Nephron progenitor cell (in vitro differentiated cells): ENCODE results near the gene ZBTB7B.
A peak's percentile ranks its signal among the peaks of the same experiment; 100 is the strongest.

ENCODE experiments used
- DNase-seq: peaks from one replicate; pipeline ENCODE4 v3.0.0; 2021
- H3K27ac Mint-ChIP-seq: 2 replicates; pipeline ENCODE4 v1.8.0; 2021; ENCODE audit warnings: mild to moderate bottlenecking, moderate library complexity, mixed read lengths
- H3K27me3 Mint-ChIP-seq: 2 replicates; pipeline ENCODE4 v1.8.0; 2021; ENCODE audit warnings: mild to moderate bottlenecking, low read depth, mixed read lengths; ENCODE audit not compliant: poor library complexity
- H3K36me3 Mint-ChIP-seq: 2 replicates; pipeline ENCODE4 v1.8.0; 2021; ENCODE audit warnings: low read depth, mixed read lengths
- H3K4me1 Mint-ChIP-seq: 2 replicates; pipeline ENCODE4 v1.8.0; 2021; ENCODE audit warnings: mixed read lengths
- H3K4me3 Mint-ChIP-seq: 2 replicates; pipeline ENCODE4 v1.8.0; 2021; ENCODE audit warnings: mild to moderate bottlenecking, moderate library complexity, mixed read lengths
- H3K9me3 Mint-ChIP-seq: 2 replicates; pipeline ENCODE4 v1.8.0; 2021; ENCODE audit warnings: mild to moderate bottlenecking, moderate library complexity, mixed read lengths
- TF ChIP-seq, protein P1 (sequence below): fragments of 200-600 bp; sonication (generic); IDR thresholded peaks from 2 replicates; pipeline ENCODE4 v1.5.0; 2021; ENCODE audit warnings: antibody characterized with exemption

ZBTB7B gene

DNA sequence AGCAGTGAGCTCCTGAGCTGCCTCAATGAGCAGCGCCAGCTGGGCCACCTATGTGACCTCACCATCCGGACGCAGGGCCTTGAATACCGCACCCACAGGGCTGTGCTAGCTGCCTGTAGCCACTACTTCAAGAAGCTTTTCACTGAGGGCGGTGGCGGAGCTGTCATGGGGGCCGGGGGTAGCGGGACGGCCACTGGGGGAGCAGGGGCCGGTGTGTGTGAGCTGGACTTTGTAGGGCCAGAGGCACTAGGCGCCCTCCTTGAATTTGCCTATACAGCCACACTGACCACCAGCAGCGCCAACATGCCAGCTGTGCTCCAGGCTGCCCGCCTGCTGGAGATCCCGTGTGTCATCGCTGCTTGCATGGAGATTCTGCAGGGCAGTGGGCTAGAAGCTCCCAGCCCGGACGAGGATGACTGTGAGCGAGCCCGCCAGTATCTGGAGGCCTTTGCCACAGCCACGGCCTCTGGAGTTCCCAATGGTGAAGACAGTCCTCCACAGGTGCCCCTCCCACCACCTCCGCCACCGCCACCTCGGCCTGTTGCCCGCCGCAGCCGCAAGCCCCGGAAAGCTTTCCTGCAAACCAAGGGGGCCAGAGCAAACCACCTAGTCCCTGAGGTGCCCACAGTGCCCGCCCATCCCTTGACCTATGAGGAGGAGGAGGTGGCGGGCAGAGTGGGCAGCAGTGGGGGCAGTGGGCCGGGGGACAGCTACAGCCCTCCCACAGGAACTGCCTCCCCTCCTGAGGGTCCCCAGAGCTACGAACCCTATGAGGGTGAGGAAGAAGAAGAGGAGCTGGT lies 12.3 kb downstream of the ZBTB7B start:
- no peak for DNase-seq
- H3K27ac Mint-ChIP-seq, result no peak overlapping the region
- no peaks in the 10 kb centered on the region for H3K36me3 Mint-ChIP-seq
- H3K9me3 Mint-ChIP-seq, result no peaks in the 10 kb centered on the region
- TF ChIP-seq, protein P1, sequence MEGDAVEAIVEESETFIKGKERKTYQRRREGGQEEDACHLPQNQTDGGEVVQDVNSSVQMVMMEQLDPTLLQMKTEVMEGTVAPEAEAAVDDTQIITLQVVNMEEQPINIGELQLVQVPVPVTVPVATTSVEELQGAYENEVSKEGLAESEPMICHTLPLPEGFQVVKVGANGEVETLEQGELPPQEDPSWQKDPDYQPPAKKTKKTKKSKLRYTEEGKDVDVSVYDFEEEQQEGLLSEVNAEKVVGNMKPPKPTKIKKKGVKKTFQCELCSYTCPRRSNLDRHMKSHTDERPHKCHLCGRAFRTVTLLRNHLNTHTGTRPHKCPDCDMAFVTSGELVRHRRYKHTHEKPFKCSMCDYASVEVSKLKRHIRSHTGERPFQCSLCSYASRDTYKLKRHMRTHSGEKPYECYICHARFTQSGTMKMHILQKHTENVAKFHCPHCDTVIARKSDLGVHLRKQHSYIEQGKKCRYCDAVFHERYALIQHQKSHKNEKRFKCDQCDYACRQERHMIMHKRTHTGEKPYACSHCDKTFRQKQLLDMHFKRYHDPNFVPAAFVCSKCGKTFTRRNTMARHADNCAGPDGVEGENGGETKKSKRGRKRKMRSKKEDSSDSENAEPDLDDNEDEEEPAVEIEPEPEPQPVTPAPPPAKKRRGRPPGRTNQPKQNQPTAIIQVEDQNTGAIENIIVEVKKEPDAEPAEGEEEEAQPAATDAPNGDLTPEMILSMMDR, result no peak
- no peak overlapping the region for H3K4me3 Mint-ChIP-seq
- H3K27me3 Mint-ChIP-seq, result peaks cover 5% of the 10 kb centered on the region
- peaks cover 59% of the 10 kb centered on the region for H3K4me1 Mint-ChIP-seq

DNA sequence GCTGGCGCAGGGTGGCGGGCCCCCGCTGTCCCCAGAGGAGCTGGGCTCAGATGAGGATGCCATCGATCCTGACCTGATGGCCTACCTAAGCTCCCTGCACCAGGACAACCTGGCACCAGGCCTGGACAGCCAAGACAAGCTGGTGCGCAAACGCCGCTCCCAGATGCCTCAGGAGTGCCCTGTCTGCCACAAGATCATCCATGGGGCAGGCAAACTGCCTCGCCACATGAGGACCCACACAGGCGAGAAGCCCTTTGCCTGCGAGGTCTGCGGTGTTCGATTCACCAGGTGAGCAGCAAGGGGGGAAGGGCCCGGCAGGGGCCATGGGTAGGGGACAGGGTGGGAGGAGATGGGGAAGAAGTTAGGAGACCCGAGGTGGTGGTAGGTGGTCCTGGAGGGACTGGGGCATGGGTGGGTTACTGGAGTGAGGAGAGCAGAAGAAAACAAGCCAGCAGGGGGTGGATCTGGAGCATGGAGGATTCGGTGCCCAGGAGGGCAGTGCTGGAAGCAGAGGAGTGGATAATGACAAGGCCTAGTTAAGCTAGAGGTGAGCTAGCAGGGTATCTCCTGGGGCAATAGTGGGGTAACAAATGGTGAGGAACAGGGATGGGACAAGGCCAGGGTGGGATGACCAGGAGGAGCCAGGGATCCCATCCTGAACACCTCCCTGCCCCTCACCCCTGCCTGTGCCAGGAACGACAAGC lies 13.1 kb downstream of the ZBTB7B start:
- no peak for DNase-seq
- H3K36me3 Mint-ChIP-seq, result no peaks in the 10 kb centered on the region
- TF ChIP-seq, protein P1, result no peak
- H3K4me3 Mint-ChIP-seq, result no peak overlapping the region
- H3K27ac Mint-ChIP-seq, result no peak overlapping the region
- H3K9me3 Mint-ChIP-seq, result no peaks in the 10 kb centered on the region
- peaks cover 7% of the 10 kb centered on the region for H3K27me3 Mint-ChIP-seq
- peaks cover 59% of the 10 kb centered on the region for H3K4me1 Mint-ChIP-seq

DNA sequence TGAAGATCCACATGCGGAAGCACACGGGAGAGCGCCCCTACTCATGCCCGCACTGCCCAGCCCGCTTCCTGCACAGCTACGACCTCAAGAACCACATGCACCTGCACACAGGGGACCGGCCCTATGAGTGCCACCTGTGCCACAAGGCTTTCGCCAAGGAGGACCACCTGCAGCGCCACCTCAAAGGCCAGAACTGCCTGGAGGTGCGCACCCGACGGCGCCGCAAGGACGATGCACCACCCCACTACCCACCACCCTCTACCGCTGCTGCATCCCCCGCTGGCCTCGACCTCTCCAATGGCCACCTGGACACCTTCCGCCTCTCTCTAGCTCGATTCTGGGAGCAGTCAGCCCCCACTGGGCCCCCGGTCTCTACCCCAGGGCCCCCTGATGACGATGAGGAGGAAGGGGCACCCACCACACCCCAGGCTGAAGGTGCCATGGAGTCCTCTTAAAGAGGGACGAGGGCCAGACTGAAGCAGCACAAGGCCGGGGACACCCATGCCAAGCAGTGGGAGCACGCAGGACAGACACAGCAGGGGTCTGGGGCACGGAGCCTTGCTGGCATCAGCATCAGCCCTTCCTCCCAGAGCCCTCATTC lies 13.7 kb downstream of the ZBTB7B start:
- peaks cover 7% of the 10 kb centered on the region for H3K27me3 Mint-ChIP-seq
- no peak overlapping the region for H3K4me3 Mint-ChIP-seq
- DNase-seq, result no peak
- no peak overlapping the region for H3K27ac Mint-ChIP-seq
- H3K36me3 Mint-ChIP-seq, result no peaks in the 10 kb centered on the region
- no peaks in the 10 kb centered on the region for H3K9me3 Mint-ChIP-seq
- TF ChIP-seq, protein P1, result no peak
- peaks cover 53% of the 10 kb centered on the region for H3K4me1 Mint-ChIP-seq

DNA sequence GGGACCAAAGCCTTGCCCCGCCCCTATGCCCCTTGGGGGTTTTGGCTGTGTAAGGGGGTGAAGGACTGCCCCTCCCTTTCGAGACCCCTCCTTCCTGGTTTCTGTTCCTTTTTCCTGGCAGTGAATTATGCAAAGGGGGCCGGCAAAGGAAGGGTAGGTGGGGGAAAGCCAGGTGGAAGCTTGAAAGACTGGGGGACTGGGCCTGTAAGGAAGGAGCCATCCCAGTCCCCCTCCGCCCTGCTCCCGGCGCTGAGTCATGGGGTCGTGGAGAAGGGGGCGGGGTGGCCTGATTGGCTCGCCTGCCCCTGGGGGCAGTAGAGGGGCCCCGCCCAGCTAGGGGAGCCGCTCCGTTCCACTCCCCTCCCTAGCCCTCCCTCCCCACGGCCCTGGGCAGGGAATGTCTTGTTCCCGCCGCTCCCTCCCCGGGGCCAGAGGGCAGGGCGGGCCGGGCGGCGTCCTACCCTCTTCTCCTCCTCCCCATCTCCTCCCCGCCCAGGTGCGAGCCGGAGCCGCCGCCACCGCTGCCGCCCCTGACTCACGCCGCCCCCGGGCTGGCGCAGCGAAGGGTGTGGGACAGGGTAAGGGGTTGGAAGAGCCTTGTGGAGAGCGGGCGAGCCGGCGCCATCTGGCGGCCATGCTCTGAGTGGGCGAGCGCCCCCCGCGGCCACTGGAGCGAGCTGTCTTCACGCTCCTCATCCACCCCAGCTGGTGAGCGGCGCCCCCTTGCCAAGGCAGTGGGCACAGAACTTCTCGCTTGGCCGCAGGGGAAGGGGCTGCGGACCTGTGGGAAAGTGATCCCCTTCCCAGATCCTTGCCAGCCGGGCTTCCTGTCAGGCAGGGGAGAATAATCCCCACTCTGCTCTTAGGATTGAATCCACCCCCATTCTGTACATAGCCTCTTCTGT lies 14.7 kb downstream of the ZBTB7B start:
- Mint-ChIP-seq H3K4me3 (peak overlapping the region; percentile 73), H3K4me1 (peaks cover 46% of the 10 kb centered on the region), H3K36me3 (no peaks in the 10 kb centered on the region), H3K27me3 (peaks cover 8% of the 10 kb centered on the region), H3K27ac (peak overlapping the region; percentile 36), H3K9me3 (no peaks in the 10 kb centered on the region)
- TF ChIP-seq, protein P1, result peak; percentile 93
- peak; percentile 89 for DNase-seq

GRCh38 chr1:155017946-155018316 lies 15.3 kb downstream of the ZBTB7B start:
- Mint-ChIP-seq H3K36me3 (no peaks in the 10 kb centered on the region), H3K4me3 (peak overlapping the region; percentile 40), H3K9me3 (no peaks in the 10 kb centered on the region), H3K27ac (no peak overlapping the region), H3K4me1 (peaks cover 43% of the 10 kb centered on the region), H3K27me3 (peaks cover 6% of the 10 kb centered on the region)
- no peak for DNase-seq
- TF ChIP-seq, protein P1, result no peak
